HG02798 (cell line): ENCODE data around the gene RALA.
"Not testable (repeated sequence)": the region's sequence is repeated elsewhere in the genome, so short reads cannot be mapped to it uniquely, and the experiment has no call there.

ENCODE experiments used
- ATAC-seq: cut with Tn5 transposase; IDR thresholded peaks from one replicate; pipeline ENCODE4 v1.9.1; 2021; ENCODE audit warnings: mild to moderate bottlenecking; ENCODE audit not compliant: unreplicated experiment, poor library complexity

RALA gene

DNA sequence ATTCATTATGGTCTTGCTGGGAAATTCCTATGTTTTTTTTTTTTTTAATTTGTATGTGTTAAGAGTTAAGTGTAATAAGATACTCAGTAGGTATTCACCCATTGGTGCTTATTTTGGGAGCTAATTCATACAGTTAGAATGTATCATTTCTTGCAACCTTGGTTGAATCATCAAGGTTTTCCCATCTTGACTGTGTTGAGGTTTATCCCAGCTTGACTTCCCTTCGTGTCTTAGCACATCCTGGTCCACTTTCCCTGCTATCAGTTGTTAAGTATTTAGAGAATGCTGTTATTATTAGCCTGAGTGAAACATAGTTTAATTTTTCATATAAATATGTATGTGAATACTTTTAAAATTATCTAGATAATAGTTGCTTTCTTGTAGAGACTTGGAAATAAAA, 20.8 kb downstream of the RALA start:
- no peak for ATAC-seq

DNA sequence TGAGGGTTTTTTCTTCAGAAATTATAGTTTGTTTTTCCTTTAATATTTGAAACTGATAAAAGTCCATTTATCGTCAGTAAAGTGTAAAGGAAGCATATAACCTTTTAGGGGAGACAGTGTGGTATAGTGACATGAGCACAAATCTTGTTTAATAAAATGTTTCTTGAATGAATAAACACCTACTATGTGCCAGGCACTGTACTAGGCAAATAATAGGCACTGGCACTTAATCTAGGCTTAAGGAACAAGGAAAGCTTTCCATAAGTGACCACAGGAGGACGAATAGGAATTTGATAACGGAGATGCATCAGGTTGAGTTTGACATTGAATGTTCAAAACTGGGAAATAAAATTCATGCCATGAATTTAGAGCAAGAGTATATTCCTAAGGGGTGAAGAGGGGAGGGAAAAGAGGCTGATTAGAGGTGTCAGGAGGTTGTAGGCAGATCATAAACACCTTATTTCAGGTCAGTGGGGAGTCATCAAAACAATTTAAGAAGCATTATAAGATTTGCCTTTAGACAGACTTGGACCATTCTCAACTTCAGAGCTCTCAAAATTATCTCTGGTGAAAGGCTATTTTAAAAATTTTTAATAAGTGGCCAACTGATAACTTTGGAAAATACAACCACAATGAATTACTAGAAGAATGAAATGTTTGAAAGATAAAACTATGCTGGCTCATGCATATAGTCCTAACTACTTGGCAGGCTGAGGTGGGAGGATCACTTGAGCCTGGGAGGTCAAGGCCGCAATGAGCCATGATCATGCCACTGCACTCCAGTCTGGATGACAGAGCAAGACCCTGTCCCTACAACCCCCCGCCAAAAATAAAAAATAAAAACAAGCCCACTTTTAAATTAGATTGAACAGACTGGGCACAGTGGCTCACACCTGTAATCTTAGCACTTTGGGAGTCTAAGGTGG, 22.4 kb downstream of the RALA start:
- ATAC-seq, result no peak

GRCh38 chr7:39647816-39648215, 24.4 kb downstream of the RALA start:
- peak; percentile 44 for ATAC-seq

GRCh38 chr7:39650676-39651075, 27.3 kb downstream of the RALA start:
- ATAC-seq, result no peak

- no peak for ATAC-seq
These were observed 27.9 kb downstream of the RALA start for GRCh38 chr7:39651265-39651664.

GRCh38 chr7:39656415-39656814, 33.0 kb downstream of the RALA start:
- ATAC-seq, result no peak

GRCh38 chr7:39659356-39660013, 36.1 kb downstream of the RALA start:
- no peak for ATAC-seq

- no peak for ATAC-seq
These were observed 38.6 kb downstream of the RALA start for GRCh38 chr7:39661960-39662359.

DNA sequence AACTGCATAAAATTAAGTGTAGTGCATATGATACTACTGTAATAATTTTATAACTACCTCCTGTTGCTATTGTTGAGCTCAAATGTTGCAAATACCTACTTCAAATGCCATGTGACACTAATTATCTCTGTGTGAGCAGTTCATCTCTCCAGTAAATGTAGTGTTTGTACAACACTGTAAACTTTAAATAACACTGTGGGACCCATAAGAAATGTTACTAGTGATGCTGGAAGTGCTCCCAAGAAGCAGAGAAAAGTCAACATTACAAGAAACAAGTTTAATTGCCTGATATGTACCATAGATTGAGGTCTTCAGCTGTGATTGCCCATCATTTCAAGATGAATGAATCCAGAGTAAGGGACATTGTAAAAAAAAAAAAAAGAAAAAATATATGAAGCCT, 39.9 kb downstream of the RALA start:
- no peak for ATAC-seq

DNA sequence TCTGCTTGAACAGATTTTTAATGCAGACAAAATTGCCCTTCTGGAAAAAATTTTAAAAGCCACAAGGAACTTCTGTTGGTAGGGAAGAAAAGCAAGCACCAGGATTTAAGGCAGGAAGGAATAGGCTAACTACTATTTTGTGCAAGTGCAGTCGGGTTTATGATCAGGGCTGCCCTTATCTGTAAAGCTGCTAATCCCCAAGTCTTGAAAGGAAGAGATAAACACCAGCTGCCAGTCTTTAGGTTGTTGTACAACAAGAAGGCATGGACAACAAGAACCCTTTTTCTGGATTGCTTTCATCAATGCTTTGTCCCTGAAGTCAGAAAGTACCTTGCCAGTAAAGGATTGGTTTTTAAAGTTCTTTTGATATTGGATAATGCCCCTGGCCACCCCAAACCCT, 40.7 kb downstream of the RALA start:
- no peak for ATAC-seq

DNA sequence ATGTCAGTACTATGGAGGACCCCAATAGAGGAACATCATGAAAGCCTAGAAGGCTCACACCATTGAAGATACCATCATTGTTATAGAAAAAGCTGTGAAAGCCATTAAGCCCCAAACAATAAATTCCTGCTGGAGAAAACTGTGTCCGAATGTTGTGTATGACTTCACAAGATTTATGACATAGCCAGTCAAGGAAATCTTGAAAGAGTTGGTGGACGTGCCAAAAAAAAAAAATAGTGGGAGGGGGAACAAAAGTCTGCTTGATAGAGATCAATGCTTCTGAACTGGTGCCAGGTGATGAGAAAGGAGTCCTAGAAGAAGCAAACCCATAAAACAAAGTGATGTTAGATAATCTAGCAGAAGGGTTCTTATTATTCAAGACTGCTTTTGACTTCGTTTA, 41.2 kb downstream of the RALA start:
- no peak for ATAC-seq

GRCh38 chr7:39666562-39666961, 43.2 kb downstream of the RALA start:
- ATAC-seq, result no peak

DNA sequence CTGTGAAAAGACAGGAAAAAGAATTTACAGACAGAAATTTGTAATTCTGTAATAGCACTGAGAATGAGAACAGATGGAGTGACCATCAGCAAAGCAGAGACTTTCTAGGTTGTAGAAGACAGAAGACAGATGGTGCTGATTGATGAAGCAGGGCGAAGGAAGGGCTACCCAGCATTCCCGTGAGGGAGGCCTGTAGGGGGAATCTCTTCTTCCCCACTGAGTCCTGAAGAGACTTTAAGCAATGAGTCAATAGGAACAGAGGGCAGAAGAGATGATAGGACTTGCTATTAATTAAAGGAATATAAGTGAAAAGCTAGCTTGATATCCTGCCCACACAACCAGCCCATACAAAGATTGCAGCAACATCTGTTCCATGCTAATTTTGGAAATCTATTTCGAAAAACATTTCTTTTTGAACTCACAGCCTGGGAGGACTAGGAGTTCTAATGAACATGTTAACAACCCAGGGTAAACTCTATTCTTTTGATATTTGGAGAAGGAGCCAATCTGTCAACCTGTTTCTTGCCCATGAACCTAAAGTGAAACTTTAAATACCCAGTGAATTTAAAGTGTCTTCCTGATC, 44.1 kb downstream of the RALA start:
- no peak for ATAC-seq

DNA sequence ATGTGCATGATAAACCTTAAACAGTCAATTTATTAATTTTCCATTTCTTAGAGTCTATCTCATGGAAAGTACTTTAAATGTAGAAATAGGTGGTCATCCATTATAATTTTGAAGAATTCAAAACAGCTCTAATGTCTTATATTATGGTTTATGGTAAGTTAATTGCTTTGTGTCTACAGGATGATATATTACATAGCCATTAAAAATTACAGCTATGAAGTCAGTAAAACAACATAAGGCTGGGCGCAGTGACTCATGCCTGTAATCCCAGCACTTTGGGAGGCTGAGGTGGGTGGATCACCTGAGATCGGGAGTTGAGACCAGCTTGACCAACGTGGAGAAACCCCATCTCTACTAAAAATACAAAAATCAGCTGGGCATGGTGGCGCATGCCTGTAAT, 44.9 kb downstream of the RALA start:
- ATAC-seq, result not testable (repeated sequence)

DNA sequence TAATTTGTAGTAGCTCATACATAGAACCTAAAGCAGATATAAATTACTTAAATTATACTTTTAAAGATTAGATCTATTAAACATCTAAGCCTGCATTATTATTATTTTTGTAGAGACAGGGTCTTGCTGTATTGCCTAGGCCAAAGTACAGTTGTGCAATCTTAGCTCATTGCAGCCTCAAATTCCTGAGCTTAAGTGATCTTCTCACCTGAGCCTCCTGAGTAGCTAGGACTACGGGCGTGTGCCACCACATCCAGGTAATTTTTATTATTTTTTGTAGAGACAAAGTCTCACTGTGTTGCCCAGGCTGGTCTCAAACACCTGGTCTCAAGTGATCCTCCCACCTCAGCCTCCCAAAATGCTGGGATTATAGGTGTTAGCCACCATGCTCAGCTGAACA, 46.7 kb downstream of the RALA start:
- no peak for ATAC-seq

GRCh38 chr7:39670934-39671333, 47.6 kb downstream of the RALA start:
- ATAC-seq, result no peak

- no peak for ATAC-seq
These were observed 48.8 kb downstream of the RALA start for GRCh38 chr7:39672176-39672575.

DNA sequence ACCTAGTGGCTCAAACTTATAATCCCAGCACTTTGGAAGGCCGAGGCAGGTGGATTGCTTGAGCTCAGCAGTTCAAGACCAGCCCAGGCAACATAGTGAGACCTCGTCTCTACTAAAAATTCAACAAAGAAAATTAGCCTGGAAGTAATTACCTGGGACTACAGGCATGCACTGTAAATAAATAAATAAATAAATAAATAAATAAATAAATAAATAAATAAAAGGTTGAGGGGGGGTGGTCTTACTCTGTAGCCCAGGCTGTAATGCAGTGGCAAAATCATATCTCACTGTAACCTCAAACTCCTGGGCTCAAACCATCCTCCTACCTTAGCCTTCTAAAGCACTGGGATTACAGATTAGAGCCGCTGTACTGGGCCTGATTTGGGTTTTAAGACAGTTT, 50.5 kb downstream of the RALA start:
- no peak for ATAC-seq

GRCh38 chr7:39674406-39674805, 51.0 kb downstream of the RALA start:
- ATAC-seq, result no peak

GRCh38 chr7:39676346-39676745, 53.0 kb downstream of the RALA start:
- no peak for ATAC-seq

- ATAC-seq, result no peak
These were observed 55.7 kb downstream of the RALA start for GRCh38 chr7:39678930-39679709.
